WTC11 (cell line): ENCODE data around the gene FAM228A. TPM values are rescaled to one million over a fixed set of nuclear protein-coding genes. Genes with fewer than 3 reads are reported as not detected.

ENCODE experiments used
- ATAC-seq: fragments of 200-7000 bp; cut with Tn5 transposase; 2 replicates; pipeline ENCODE4 v1.10.0; 2021; ENCODE audit warnings: mild to moderate bottlenecking, moderate library complexity
- CTCF ChIA-PET: fragments of 300-600 bp; sonication (Branson Sonifier 250); formaldehyde crosslinking; loops from one replicate; lab custom pipeline; 2021; ENCODE audit warnings: antibody characterized with exemption; lab: Charles Lee
- POLR2A ChIA-PET: fragments of 350-600 bp; sonication (Branson Sonifier 250); formaldehyde crosslinking; loops from one replicate; lab custom pipeline; 2021; ENCODE audit warnings: antibody characterized with exemption; lab: Charles Lee
- DNase-seq: peaks from one replicate; pipeline ENCODE4 v3.0.0; 2021; ENCODE audit warnings: low spot score
- H3K27ac Mint-ChIP-seq: 2 replicates; pipeline ENCODE4 v1.8.0; 2021; ENCODE audit warnings: mixed read lengths
- H3K27me3 Mint-ChIP-seq: 2 replicates; pipeline ENCODE4 v1.8.0; 2021; ENCODE audit warnings: low read depth, mild to moderate bottlenecking, moderate library complexity, mixed read lengths
- H3K36me3 Mint-ChIP-seq: 2 replicates; pipeline ENCODE4 v1.8.0; 2021; ENCODE audit warnings: mixed read lengths
- H3K4me1 Mint-ChIP-seq: 2 replicates; pipeline ENCODE4 v1.8.0; 2022; ENCODE audit warnings: mixed read lengths
- H3K4me3 Mint-ChIP-seq: 2 replicates; pipeline ENCODE4 v1.8.0; 2021; ENCODE audit warnings: mild to moderate bottlenecking, moderate library complexity, mixed read lengths
- H3K9me3 Mint-ChIP-seq: 2 replicates; pipeline ENCODE4 v1.8.0; 2021; ENCODE audit warnings: mixed read lengths
- E2F5 ChIP-seq: sonication (generic); formaldehyde crosslinking; IDR thresholded peaks from 2 replicates; pipeline ENCODE4 v1.8.1; 2022; ENCODE audit warnings: mild to moderate bottlenecking, moderate library complexity, missing genetic modification reagents
- ELF4 ChIP-seq: sonication (generic); formaldehyde crosslinking; IDR thresholded peaks from 2 replicates; pipeline ENCODE4 v1.8.1; 2022; ENCODE audit warnings: low read depth, mild to moderate bottlenecking, moderate library complexity, missing genetic modification reagents
- ETV6 ChIP-seq: sonication (generic); formaldehyde crosslinking; IDR thresholded peaks from 2 replicates; pipeline ENCODE4 v1.8.1; 2022; ENCODE audit warnings: mild to moderate bottlenecking, missing genetic modification reagents
- GTF2I ChIP-seq: fragments of 250-450 bp; sonication (Bioruptor Pico); conservative IDR thresholded peaks from 2 replicates; pipeline ENCODE4 v1.4.0; 2021; ENCODE audit warnings: mild to moderate bottlenecking
- MAX ChIP-seq: sonication (generic); formaldehyde crosslinking; IDR thresholded peaks from 2 replicates; pipeline ENCODE4 v1.8.0; 2022; ENCODE audit warnings: mild to moderate bottlenecking, missing genetic modification reagents
- MLX ChIP-seq: sonication (generic); formaldehyde crosslinking; IDR thresholded peaks from 2 replicates; pipeline ENCODE4 v1.8.1; 2023; ENCODE audit warnings: mild to moderate bottlenecking, missing genetic modification reagents, moderate library complexity
- MXD4 ChIP-seq: fragments of 250-450 bp; sonication (Bioruptor Pico); IDR thresholded peaks from 2 replicates; pipeline ENCODE4 v1.8.0; 2021; ENCODE audit warnings: mild to moderate bottlenecking, moderate library complexity, borderline replicate concordance
- NFATC4 ChIP-seq: fragments of 250-450 bp; sonication (Bioruptor Pico); IDR thresholded peaks from 2 replicates; pipeline ENCODE4 v1.9.0; 2021; ENCODE audit warnings: mild to moderate bottlenecking
- NFE2L1 ChIP-seq: sonication (generic); formaldehyde crosslinking; IDR thresholded peaks from 2 replicates; pipeline ENCODE4 v1.8.1; 2023; ENCODE audit warnings: missing genetic modification reagents
- NR1H2 ChIP-seq: sonication (generic); formaldehyde crosslinking; IDR thresholded peaks from 2 replicates; pipeline ENCODE4 v1.9.0; 2021; ENCODE audit warnings: mild to moderate bottlenecking, moderate library complexity, missing genetic modification reagents
- NR2C2 ChIP-seq: sonication (generic); formaldehyde crosslinking; IDR thresholded peaks from 2 replicates; pipeline ENCODE4 v1.8.0; 2022; ENCODE audit warnings: mild to moderate bottlenecking, missing genetic modification reagents
- OVOL2 ChIP-seq: fragments of 250-450 bp; sonication (Bioruptor Pico); IDR thresholded peaks from 2 replicates; pipeline ENCODE4 v1.9.0; 2021; ENCODE audit warnings: mild to moderate bottlenecking, borderline replicate concordance
- PREB ChIP-seq: sonication (generic); formaldehyde crosslinking; IDR thresholded peaks from 2 replicates; pipeline ENCODE4 v1.8.1; 2022; ENCODE audit warnings: mild to moderate bottlenecking, missing genetic modification reagents, moderate library complexity, borderline replicate concordance
- PRRX2 ChIP-seq: fragments of 250-450 bp; sonication (Bioruptor Pico); IDR thresholded peaks from 2 replicates; pipeline ENCODE4 v1.8.0; 2021; ENCODE audit warnings: mild to moderate bottlenecking
- SMAD4 ChIP-seq: sonication (generic); formaldehyde crosslinking; IDR thresholded peaks from 2 replicates; pipeline ENCODE4 v1.8.0; 2022; ENCODE audit warnings: mild to moderate bottlenecking, missing genetic modification reagents
- SP1 ChIP-seq: sonication (generic); formaldehyde crosslinking; conservative IDR thresholded peaks from 2 replicates; pipeline ENCODE4 v1.8.1; 2022; ENCODE audit warnings: missing genetic modification reagents
- TEAD4 ChIP-seq: sonication (generic); formaldehyde crosslinking; IDR thresholded peaks from 2 replicates; pipeline ENCODE4 v1.8.0; 2022; ENCODE audit warnings: mild to moderate bottlenecking, missing genetic modification reagents
- TP53 ChIP-seq: sonication (generic); formaldehyde crosslinking; IDR thresholded peaks from 2 replicates; pipeline ENCODE4 v1.8.1; 2023; ENCODE audit warnings: mild to moderate bottlenecking, missing genetic modification reagents
- ZBTB21 ChIP-seq: sonication (generic); formaldehyde crosslinking; IDR thresholded peaks from 2 replicates; pipeline ENCODE4 v1.8.1; 2023; ENCODE audit warnings: mild to moderate bottlenecking, missing genetic modification reagents, borderline replicate concordance
- ZBTB43 ChIP-seq: sonication (generic); formaldehyde crosslinking; IDR thresholded peaks from 2 replicates; pipeline ENCODE4 v1.8.1; 2023; ENCODE audit warnings: mild to moderate bottlenecking, missing genetic modification reagents
- ZNF317 ChIP-seq: sonication (generic); formaldehyde crosslinking; IDR thresholded peaks from 2 replicates; pipeline ENCODE4 v1.8.1; 2023; ENCODE audit warnings: low read depth, mild to moderate bottlenecking, moderate library complexity, missing genetic modification reagents, borderline replicate concordance
- ZNF671 ChIP-seq: fragments of 250-450 bp; sonication (Bioruptor Pico); IDR thresholded peaks from 2 replicates; pipeline ENCODE4 v1.8.0; 2021; ENCODE audit warnings: mild to moderate bottlenecking
- total RNA-seq: library from RNA; stranded (reverse); gene quantifications from 3 replicates; pipeline ENCODE4 v1.2.3, GENCODE V29; 2021

The FAM228A gene
- total RNA-seq, 1 experiment from 2014 or later: 0.09 TPM

GRCh38 chr2:24159708-24160107 lies 15.1 kb upstream of the FAM228A start:
- POLR2A ChIA-PET: no interaction called here
- Mint-ChIP-seq H3K9me3 (peaks cover 25% of the 10 kb centered on the region), H3K36me3 (peaks cover 13% of the 10 kb centered on the region), H3K4me3 (no peak overlapping the region), H3K27ac (no peak overlapping the region), H3K27me3 (no peaks in the 10 kb centered on the region; the same call in 1 of the 2 replicates), H3K4me1 (no peaks in the 10 kb centered on the region)
- TF ChIP-seq TP53 (CRISPR knock-in tag) (no peak), SMAD4 (CRISPR knock-in tag) (no peak), TEAD4 (CRISPR knock-in tag) (no peak), OVOL2 (no peak), ZNF317 (CRISPR knock-in tag) (no peak), NR2C2 (CRISPR knock-in tag) (no peak)
- ATAC-seq (no peak), DNase-seq (no peak)
- CTCF ChIA-PET: no interaction called here

GRCh38 chr2:24160761-24161160 lies 14.1 kb upstream of the FAM228A start:
- H3K9me3 Mint-ChIP-seq: peaks cover 25% of the 10 kb centered on the region

GRCh38 chr2:24162494-24162893 lies 12.4 kb upstream of the FAM228A start:
- no peak for ATAC-seq
- TF ChIP-seq NR1H2 (CRISPR knock-in tag) (no peak), MAX (CRISPR knock-in tag) (no peak), SP1 (CRISPR knock-in tag) (no peak), ZBTB43 (CRISPR knock-in tag) (no peak), NFE2L1 (CRISPR knock-in tag) (no peak), PREB (CRISPR knock-in tag) (no peak), MLX (no peak), E2F5 (CRISPR knock-in tag) (no peak), ETV6 (CRISPR knock-in tag) (no peak), PRRX2 (CRISPR knock-in tag) (no peak), MXD4 (CRISPR knock-in tag) (no peak), NFATC4 (CRISPR knock-in tag) (no peak), GTF2I (no peak)
- Mint-ChIP-seq H3K4me3 (no peak overlapping the region), H3K27ac (no peak overlapping the region), H3K27me3 (no peaks in the 10 kb centered on the region; the same call in 1 of the 2 replicates), H3K36me3 (peaks cover 13% of the 10 kb centered on the region), H3K9me3 (peaks cover 25% of the 10 kb centered on the region), H3K4me1 (peaks cover 4% of the 10 kb centered on the region; the same call in 1 of the 2 replicates)
- DNase-seq: no peak
- ChIA-PET POLR2A (no interaction called here), CTCF (interaction anchor here (2.3 kb wide), 1 partner anchor 78 kb away, joined by 18 read pairs; the partner anchor contains the start of gene TP53I3)

More at GRCh38 chr2:24160761-24161160, 14.1 kb upstream of the FAM228A start:
- H3K27ac Mint-ChIP-seq: no peak overlapping the region
- H3K36me3 Mint-ChIP-seq: peaks cover 13% of the 10 kb centered on the region
- no peaks in the 10 kb centered on the region; the same call in 1 of the 2 replicates for H3K27me3 Mint-ChIP-seq
- ChIA-PET POLR2A (no interaction called here), CTCF (no interaction called here)
- DNase-seq (no peak), ATAC-seq (no peak)
- TF ChIP-seq ZBTB21 (no peak), ZNF671 (CRISPR knock-in tag) (no peak), ELF4 (CRISPR knock-in tag) (no peak), NR2C2 (CRISPR knock-in tag) (no peak), MLX (no peak), NFATC4 (CRISPR knock-in tag) (no peak)
- H3K4me3 Mint-ChIP-seq: no peak overlapping the region
- no peaks in the 10 kb centered on the region for H3K4me1 Mint-ChIP-seq
